GM19372 (cell line): Measurements from ENCODE around the gene ENPEP.
"Not testable (repeated sequence)": the region's sequence is repeated elsewhere in the genome, so short reads cannot be mapped to it uniquely, and the experiment has no call there.

Experiments used
- ATAC-seq: cut with Tn5 transposase; IDR thresholded peaks from one replicate; pipeline ENCODE4 v1.9.1; 2021; ENCODE audit warnings: mild to moderate bottlenecking, low read depth, moderate library complexity; ENCODE audit not compliant: unreplicated experiment

The ENPEP gene

GRCh38 chr4:110515676-110516075 lies 39.7 kb downstream of the ENPEP start:
- ATAC-seq = no peak

- ATAC-seq = peak; percentile 84
Measured at GRCh38 chr4:110516106-110516922, 40.4 kb downstream of the ENPEP start.

GRCh38 chr4:110518889-110519490 lies 43.0 kb downstream of the ENPEP start:
- ATAC-seq = no peak

GRCh38 chr4:110520886-110521285 lies 44.9 kb downstream of the ENPEP start:
- ATAC-seq = no peak

GRCh38 chr4:110526589-110526988 lies 50.6 kb downstream of the ENPEP start:
- ATAC-seq = no peak

GRCh38 chr4:110527156-110527555 lies 51.2 kb downstream of the ENPEP start:
- ATAC-seq = no peak

GRCh38 chr4:110532901-110533589 lies 57.1 kb downstream of the ENPEP start:
- ATAC-seq = no peak

- no peak for ATAC-seq
Measured at GRCh38 chr4:110533590-110533910, 57.6 kb downstream of the ENPEP start.

GRCh38 chr4:110533940-110534339 lies 58.0 kb downstream of the ENPEP start:
- ATAC-seq = no peak

- no peak for ATAC-seq
Measured at GRCh38 chr4:110540581-110540980, 64.6 kb downstream of the ENPEP start.

GRCh38 chr4:110540982-110541451 lies 65.1 kb downstream of the ENPEP start:
- no peak for ATAC-seq

- no peak for ATAC-seq
Measured at GRCh38 chr4:110543577-110543976, 67.6 kb downstream of the ENPEP start.

GRCh38 chr4:110544594-110544993 lies 68.6 kb downstream of the ENPEP start:
- ATAC-seq = no peak

- ATAC-seq = no peak
Measured at GRCh38 chr4:110550260-110550659, 74.3 kb downstream of the ENPEP start.

- no peak for ATAC-seq
Measured at GRCh38 chr4:110553197-110553596, 77.2 kb downstream of the ENPEP start.

GRCh38 chr4:110567214-110567613 lies 91.3 kb downstream of the ENPEP start:
- no peak for ATAC-seq

GRCh38 chr4:110576696-110577095 lies 100.7 kb downstream of the ENPEP start:
- not testable (repeated sequence) for ATAC-seq

GRCh38 chr4:110586131-110586850 lies 110.3 kb downstream of the ENPEP start:
- ATAC-seq = no peak

- no peak for ATAC-seq
Measured at GRCh38 chr4:110587666-110588285, 111.8 kb downstream of the ENPEP start.

- ATAC-seq = no peak
Measured at GRCh38 chr4:110589297-110589696, 113.3 kb downstream of the ENPEP start.
